C1 segment of cervical spinal cord (tissue), 14 donors: Measurements from ENCODE around the gene STARD9.
"Not testable (repeated sequence)": the region's sequence is repeated elsewhere in the genome, so short reads cannot be mapped to it uniquely, and the experiment has no call there.

ENCODE experiments used
- DNase-seq, 14 donors: peaks; one replicate each; lab custom pipeline; 2025; lab: John Stamatoyannopoulos, UW

The STARD9 gene

GRCh38 chr15:42575188-42576039, at the start of gene STARD9:
TSS of gene STARD9 (plus strand) at chr15:42575606. CDS start at chr15:42575716, 110 bp downstream.
- peak; percentile 81 to 99 (median 97) for DNase-seq

DNA sequence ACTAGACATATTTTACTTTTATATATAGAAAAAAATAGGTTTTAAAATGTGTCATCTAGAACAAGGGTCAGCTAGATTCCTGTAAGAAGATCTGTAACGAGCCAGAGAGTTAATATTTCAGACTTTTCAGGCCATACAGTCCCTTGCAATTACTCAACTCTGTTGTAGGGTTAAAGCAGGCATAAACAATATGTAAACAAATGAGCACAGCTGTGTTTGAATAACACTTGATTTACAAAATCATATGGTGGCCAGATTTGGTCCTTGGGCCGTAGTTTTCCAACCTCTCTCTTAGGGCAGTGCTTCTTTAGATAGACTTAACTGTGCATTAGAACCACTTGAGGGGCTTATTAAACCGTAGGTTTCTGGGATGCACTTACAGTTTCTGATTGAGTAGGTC, 46.4 kb upstream of the STARD9 start:
- no peak for DNase-seq

DNA sequence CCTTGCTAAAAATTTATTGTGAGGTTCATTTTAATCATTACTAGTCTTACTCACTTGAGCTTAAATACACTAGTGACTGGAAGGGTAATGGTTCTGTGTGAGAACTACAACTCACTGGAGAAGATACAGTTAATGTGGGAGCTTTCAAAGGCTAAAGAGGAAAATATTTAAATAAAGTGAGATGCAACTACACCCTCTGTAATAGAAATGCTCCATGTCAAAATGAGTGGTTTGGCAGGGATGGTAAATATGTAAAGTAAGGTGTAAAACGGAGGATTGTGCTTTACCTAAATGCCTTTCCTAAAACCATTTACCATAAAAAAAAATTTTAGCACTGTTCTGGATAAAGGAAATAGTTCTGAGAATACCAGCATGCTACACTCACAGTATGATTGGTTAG, 42.2 kb upstream of the STARD9 start:
- no peak for DNase-seq

DNA sequence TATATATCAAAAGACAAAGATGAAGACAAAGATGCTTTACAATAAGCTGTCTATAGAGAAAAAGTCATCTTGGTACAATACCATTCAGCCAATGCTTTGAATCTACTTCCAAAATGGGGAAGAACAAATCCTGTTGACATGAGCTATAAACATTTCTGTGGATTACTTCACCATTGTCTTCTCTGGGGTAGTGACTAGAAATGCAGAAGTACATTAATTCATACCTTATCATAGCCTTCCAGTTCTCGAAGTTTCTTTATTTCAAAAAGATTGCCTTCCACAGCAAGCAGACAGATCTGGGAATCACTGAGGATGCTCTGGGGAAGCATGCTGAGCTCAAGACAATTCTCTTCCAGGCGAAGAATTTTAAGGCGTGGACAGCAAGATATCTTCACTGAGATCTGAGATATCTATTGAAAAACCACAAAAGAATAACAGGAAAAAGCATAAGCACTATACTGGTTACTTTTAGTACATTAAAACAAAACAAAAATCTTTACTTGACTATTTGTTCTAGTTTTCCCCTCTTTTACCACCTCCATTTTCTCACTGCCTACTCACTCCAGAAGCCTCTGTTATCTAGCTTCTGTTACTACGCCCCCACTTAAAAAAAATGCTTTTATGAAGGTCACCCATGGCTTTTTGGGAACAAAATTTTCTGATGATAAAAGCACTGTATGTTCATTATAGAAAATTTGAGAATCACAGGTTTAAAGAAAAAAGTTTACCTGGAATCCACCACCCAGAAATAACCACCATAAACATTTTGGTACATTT, 30.4 kb upstream of the STARD9 start:
- DNase-seq = no peak

DNA sequence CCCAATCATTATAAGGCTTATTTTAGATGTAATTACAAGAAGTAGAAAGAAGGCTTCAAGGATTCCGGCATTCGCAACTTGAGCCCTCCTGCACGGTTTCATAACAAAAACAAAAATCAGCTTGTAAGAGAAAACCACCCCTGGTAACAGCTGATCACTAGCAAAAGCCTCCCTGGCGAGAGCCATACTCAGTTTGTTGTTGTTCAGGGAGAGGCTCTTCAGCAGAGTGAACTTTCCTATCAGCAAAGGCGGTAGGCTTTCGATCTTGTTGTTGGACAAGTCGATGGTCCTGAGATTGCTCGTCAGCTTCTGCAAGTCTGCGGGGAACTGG, 27.5 kb upstream of the STARD9 start:
- DNase-seq = peak in 2 of 14 donors; percentile 34 to 35

DNA sequence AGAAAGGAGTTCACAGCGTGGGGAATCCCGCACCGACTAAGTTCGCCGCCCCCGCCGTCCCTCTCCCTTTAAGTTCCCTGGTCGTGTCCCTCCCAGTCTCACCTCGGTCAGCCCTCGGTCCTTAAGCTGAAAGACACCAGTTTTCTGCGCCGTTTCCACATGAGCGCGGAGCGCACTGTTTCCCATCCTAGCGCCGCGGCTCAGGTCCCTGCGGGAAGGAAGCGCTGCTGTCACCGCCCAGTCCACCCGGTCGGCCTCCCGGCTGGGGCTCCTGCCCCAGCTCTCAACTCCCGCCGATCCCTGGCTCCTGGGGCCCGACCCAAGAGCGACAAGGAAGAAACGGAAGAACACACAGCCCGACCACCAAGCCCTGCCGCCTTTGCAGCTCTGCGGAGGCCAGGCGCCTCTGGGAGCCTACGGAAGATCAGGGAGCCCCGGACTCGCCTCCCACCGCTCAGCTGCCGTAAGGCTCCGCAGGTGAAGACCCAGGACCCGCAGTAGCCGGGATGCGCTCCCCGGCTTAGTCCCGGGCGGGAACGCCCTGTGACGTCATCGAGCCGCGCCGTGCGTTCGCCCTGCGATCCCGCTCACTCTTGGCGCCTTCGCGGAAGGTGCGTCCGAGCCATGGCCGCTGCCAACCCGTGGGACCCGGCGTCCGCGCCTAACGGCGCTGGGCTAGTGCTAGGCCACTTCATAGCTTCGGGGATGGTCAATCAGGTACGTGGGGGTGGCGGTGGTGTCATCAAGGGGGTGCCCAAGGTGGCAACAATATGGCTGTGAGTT, 27.0 kb upstream of the STARD9 start, which contains the start of the genes HAUS2 and LRRC57:
TSS of gene HAUS2 (plus strand) at position 590 of the 783 bp plus-strand sequence. CDS start at position 625, 35 bp downstream.
TSS of gene LRRC57 (minus strand) at position 545 of the 783 bp plus-strand sequence. CDS start at position 186, 359 bp downstream.
- peak; percentile 37 to 86 (median 78) for DNase-seq

- peak in 1 of 14 donors; percentile 37 for DNase-seq
These were observed 26.3 kb upstream of the STARD9 start for GRCh38 chr15:42549032-42549491.

DNA sequence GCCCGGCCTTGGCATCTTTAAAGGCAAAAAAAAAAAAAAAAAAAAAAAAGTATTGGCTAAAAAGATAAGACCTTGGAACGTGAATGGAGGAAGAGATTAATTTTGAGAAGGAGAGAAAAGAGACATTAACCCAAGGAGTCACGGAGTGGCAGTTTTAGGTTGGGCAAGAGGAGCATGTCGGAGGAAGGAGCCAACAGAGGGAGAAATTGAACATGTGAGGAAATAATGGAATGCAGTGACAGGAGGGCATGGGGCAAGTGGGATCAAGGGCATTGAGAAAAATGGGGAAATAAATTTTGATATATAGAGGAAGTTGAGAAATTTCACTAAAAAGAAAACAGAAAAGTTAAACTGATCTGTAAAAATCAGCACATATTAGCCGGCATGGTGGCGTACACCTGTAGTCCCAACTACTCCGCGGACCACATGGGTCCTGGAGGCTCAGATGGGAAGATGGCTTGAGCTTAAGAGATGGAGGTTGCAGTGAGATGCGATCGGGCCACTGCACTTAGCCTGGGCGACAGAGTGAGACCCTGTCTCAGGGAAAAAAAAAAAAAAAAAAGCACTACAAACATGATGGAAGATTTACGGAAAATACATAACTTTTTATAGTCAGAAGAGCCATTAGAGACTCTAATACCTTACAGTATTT, 25.5 kb upstream of the STARD9 start:
- no peak for DNase-seq

DNA sequence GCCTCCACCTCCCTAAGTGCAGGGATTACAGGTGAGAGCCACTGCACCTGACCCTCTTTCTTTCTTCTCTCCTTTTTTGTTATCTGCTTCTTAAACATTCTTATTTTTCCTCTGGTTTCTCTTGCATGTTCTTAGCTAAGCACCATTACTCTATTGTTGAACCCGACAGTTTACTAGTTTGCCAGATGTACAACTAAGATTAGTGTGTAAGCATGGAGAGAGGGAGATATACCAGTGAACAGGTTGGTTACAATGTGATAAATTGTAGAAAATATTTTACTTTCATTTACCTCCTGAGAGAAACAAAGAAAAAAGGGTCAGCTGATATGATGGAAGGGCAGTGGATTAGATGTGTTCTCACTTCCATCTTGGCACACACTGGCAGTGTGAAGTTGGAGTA, 21.9 kb upstream of the STARD9 start:
- no peak for DNase-seq

- not testable (repeated sequence) for DNase-seq
These were observed 18.7 kb upstream of the STARD9 start for GRCh38 chr15:42556550-42557207.

DNA sequence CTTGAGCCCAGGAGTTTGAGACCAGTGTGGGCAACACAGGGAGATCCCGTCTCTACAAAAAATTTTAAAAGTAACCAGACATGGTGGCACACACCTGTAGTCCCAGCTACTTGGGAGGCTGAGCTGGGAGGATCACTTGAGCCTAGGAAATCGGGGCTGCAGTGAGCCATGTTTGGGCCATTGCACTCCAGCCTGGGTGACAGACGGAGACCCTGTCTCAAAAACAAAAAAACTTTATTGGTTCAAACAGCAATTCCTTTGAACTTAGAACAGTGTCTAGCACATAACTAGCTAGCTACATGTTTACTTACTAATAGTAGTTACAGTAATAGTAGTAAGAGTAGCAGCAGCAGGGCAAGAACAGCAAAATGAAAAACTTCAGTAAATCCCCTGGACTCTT, 16.7 kb upstream of the STARD9 start:
- DNase-seq = no peak

DNA sequence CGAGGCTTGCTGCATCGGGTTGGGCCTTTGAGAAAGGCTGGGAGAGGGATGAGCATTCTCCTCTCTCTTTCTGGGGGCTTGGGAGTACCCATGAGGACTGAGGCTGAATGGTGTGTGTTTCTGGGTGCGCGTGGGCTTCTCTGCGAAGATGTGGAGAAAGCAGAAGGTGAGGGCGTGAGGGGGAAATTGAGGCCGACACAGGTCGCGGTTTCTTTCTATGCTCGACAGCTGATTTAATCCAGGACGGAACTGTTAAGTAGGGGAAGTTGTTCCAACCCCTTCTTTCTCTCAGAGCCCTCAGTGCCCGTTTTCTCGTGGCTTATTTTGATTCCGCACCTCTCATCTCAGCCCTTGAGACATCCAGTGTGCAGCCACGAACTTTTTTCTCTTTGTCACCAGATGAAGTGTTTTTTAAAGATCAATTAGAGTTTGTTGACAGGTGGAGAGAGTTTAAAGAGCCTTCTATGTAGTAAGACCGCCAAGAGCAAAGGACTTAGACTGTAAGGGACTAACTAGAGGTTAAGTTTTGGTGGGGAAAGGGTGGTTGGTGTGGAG, 711 bp downstream of the STARD9 start:
- no peak for DNase-seq

DNA sequence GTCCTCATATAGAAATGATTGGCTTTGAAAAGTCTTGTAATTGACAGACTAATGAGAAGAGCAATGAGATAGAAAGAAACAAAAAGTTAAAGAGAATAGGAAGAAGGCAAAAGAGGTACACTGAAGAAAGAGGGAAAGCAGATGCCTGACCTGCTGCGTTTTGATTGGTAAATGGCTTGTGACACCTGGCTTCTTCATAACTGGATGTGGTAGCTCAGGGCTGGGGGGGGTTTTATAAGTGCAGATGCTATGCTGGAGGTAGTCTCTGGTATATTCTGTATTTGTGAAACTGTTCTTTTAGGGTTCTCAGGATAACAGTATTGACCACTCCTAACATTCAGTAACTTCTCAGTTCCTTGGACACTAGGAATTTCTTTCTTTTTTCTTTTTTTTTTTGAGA, 1.4 kb downstream of the STARD9 start:
- no peak for DNase-seq

DNA sequence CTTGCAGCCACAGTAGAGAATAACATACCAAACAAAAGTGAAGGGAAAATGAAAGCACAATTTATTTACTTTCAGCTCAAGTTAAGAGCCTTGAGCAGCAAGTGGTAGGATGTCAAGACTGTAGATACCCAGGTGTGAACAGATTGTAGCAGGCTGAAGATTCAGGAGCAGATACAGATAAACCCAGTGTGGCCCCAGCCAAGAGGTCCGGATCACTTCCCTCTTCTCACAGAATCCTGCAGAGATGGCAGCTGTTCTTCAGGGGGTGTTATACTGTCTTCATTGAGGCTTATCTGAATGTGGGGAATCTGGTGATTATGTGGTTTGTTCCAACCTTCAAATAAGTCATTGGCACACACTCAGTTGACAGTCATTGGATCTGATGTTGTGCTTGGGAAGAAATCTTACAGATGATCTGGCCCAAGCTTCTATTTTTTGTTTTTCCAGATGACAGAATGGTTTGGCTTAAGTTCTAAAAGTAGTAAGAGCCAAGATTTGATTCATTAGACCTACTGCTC, 2.2 kb downstream of the STARD9 start:
- peak in 1 of 14 donors; percentile 1 for DNase-seq

DNA sequence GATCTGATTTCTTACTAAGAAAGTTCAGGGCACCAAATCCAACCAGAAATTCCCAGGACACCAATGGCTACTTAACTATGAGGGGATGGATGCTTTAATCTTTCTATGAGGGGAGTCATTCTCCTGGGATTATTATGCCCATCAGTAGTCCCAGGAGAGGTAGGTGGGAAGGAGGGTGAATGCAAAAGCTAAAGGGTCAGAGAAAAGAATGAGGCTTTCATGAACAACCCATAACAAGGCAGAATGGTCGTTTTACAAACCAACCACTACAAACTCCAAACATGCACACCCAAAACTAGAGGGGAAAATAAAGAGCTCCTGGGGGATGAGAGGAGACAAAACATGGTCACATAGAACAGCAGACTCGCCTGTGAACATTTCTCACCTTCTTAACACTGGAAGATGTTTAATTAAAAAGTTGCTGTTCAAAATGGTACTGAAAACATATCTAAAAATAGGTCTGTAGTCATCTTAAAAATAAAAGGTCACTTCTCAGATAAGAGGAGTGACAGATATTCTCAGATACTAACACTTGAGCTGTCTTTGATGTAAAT, 3.7 kb downstream of the STARD9 start:
- no peak for DNase-seq

- DNase-seq = peak in 13 of 14 donors; percentile 13 to 79 (median 72)
These were observed 5.9 kb downstream of the STARD9 start for GRCh38 chr15:42581272-42581730.

- peak in 3 of 14 donors; percentile 0 to 40 (median 8) for DNase-seq
These were observed 7.4 kb downstream of the STARD9 start for GRCh38 chr15:42582569-42583375.

- peak in 8 of 14 donors; percentile 1 to 51 (median 24) for DNase-seq
These were observed 8.8 kb downstream of the STARD9 start for GRCh38 chr15:42584031-42584765.
